Measurements from ENCODE around the gene DTHD1.

DNA sequence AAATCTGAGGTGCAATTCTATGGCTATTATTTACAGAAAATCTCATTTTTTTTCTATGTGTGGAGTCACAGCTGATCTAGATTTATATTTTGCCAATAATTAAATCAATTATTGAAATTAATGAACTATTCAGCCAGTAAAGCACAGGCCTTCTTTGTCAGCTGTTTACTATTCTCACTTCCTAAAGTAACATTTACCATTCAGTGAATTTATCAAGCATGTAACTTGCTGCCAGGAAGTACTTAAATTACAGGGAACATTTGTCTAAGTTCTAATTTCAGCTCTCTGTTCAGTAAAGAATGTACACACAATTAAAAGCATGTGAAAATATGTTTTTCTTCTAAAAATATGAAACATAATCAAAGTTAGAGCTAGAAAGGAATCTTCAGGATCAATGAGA is 79.3 kb downstream of the DTHD1 start:
- TF ChIP-seq, protein P1, sequence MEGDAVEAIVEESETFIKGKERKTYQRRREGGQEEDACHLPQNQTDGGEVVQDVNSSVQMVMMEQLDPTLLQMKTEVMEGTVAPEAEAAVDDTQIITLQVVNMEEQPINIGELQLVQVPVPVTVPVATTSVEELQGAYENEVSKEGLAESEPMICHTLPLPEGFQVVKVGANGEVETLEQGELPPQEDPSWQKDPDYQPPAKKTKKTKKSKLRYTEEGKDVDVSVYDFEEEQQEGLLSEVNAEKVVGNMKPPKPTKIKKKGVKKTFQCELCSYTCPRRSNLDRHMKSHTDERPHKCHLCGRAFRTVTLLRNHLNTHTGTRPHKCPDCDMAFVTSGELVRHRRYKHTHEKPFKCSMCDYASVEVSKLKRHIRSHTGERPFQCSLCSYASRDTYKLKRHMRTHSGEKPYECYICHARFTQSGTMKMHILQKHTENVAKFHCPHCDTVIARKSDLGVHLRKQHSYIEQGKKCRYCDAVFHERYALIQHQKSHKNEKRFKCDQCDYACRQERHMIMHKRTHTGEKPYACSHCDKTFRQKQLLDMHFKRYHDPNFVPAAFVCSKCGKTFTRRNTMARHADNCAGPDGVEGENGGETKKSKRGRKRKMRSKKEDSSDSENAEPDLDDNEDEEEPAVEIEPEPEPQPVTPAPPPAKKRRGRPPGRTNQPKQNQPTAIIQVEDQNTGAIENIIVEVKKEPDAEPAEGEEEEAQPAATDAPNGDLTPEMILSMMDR (IDR thresholded peaks at IDR 0.05; ENCODE audit: extremely low read depth in 1 of 2, insufficient read depth in 1 of 2, low read depth in 1 of 2, low read length in 2 of 2): no peak
- TF ChIP-seq EZH2 (IDR thresholded peaks at IDR 0.05; ENCODE audit: borderline replicate concordance, low read depth, low read length, severe bottlenecking): no peak
- TF ChIP-seq POLR2AphosphoS5 (IDR thresholded peaks at IDR 0.05; ENCODE audit: insufficient read depth, low read depth, low read length): no peak
- TF ChIP-seq JUN (IDR thresholded peaks at IDR 0.05; ENCODE audit: borderline replicate concordance, insufficient read depth, insufficient read length, low read depth): no peak
- no peak for TF ChIP-seq FOS (IDR thresholded peaks at IDR 0.05; ENCODE audit: borderline replicate concordance, insufficient read depth, low read length)
- no peak for TF ChIP-seq POLR2A (IDR thresholded peaks at IDR 0.05; ENCODE audit: low read depth, low read length)
- TF ChIP-seq, protein P2, sequence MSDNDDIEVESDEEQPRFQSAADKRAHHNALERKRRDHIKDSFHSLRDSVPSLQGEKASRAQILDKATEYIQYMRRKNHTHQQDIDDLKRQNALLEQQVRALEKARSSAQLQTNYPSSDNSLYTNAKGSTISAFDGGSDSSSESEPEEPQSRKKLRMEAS (IDR thresholded peaks at IDR 0.05; ENCODE audit: insufficient read depth, insufficient read length): no peak
- TF ChIP-seq MYC (IDR thresholded peaks at IDR 0.05; ENCODE audit: low read depth, low read length): no peak
- no peak for TF ChIP-seq GATA2 (IDR thresholded peaks at IDR 0.05; ENCODE audit: insufficient read depth, insufficient read length, low read depth, low read length)
